ENCODE data around the gene SUCLG2. TPM values are rescaled to one million over a fixed set of nuclear protein-coding genes. Genes with fewer than 3 reads are reported as not detected.

The SUCLG2 gene
- total and polyA plus RNA-seq, 9 of the 15 experiments (the other 6 are each of a cell fraction or from before 2014, with no cell fraction given), result 10.1 to 41.4 (median 29.0) TPM

- WGBS (ENCODE audit: insufficient coverage, low coverage, missing lambda C conversion rate), result 83% methylated on average over 4 of the region's 4 CpGs
- H3K27ac ChIP-seq (ENCODE audit: extremely low read depth, low read depth, low read length), result no peak overlapping the region
- no peaks in the 10 kb centered on the region for H3K79me2 ChIP-seq (ENCODE audit: control insufficient read depth, insufficient read depth, low read length)
- H2AFZ ChIP-seq (ENCODE audit: low read depth, low read length), result no peak overlapping the region
- intact Hi-C loops (cut with micrococcal nuclease), result no loop called here
- BruUV-seq (replicated peaks), result no TSS peak
- POLR2A ChIA-PET, result no interaction called here
- H3K27me3 ChIP-seq (ENCODE audit: control insufficient read depth in 2 of 2, insufficient read depth in 2 of 2, low read length in 2 of 2), result no peaks in the 10 kb centered on the region
- no peak overlapping the region for H3K4me3 ChIP-seq
- no peaks in the 10 kb centered on the region for H3K9me3 ChIP-seq (replicated peaks; ENCODE audit: control insufficient read depth, insufficient read depth, low read depth, low read length)
- DNase-seq (ENCODE audit: extremely low read depth in 1 of 4, low spot score in 3 of 4), result no peak
- H3K4me2 ChIP-seq (ENCODE audit: insufficient read depth, low read length), result no peak overlapping the region
- H4K20me1 ChIP-seq (replicated peaks; ENCODE audit: control insufficient read depth, insufficient read depth, low read length), result no peaks in the 10 kb centered on the region
- CTCF ChIA-PET (ENCODE audit: low intra/inter-chr PET ratio), result no interaction called here
- no peak for TF ChIP-seq ZSCAN29 (IDR thresholded peaks at IDR 0.05)
- no peak for TF ChIP-seq PRDM10 (IDR thresholded peaks at IDR 0.05; ENCODE audit: partially characterized antibody)
- no peak for TF ChIP-seq ELK1 (CRISPR knock-in tag; IDR thresholded peaks at IDR 0.05)
- TF ChIP-seq NUFIP1 (IDR thresholded peaks at IDR 0.05; ENCODE audit: partially characterized antibody), result no peak
- TF ChIP-seq SPI1 (IDR thresholded peaks at IDR 0.05; ENCODE audit: borderline replicate concordance, low read depth, low read length), result no peak
- TF ChIP-seq SMARCA5 (IDR thresholded peaks at IDR 0.05), result no peak
- no peak for TF ChIP-seq DNMT1 (IDR thresholded peaks at IDR 0.05)
- TF ChIP-seq TFE3 (CRISPR knock-in tag; IDR thresholded peaks at IDR 0.05), result no peak
- TF ChIP-seq MAFF (IDR thresholded peaks at IDR 0.05; ENCODE audit: low read length), result no peak
- TF ChIP-seq CBFA2T3 (IDR thresholded peaks at IDR 0.05), result no peak
- TF ChIP-seq MTA1 (IDR thresholded peaks at IDR 0.05; ENCODE audit: borderline replicate concordance), result no peak
- TF ChIP-seq SAFB (IDR thresholded peaks at IDR 0.05; ENCODE audit: borderline replicate concordance, low read depth, low read length), result no peak
- TF ChIP-seq HNRNPLL (IDR thresholded peaks at IDR 0.05; ENCODE audit: low read depth, low read length, poor library complexity, severe bottlenecking), result no peak
- no peak for TF ChIP-seq SRF (CRISPR knock-in tag; IDR thresholded peaks at IDR 0.05)
- H3K9me1 ChIP-seq (ENCODE audit: control insufficient read depth, insufficient read depth, low read length), result no peaks in the 10 kb centered on the region
- no peak for FAIRE-seq
- H3K9ac ChIP-seq (ENCODE audit: insufficient read depth in 1 of 2, low read depth in 2 of 2, low read length in 2 of 2), result no peak overlapping the region
- no peaks in the 10 kb centered on the region; a peak in 2 of 5 replicates for H3K4me1 ChIP-seq (replicated peaks in 1 of 2; ENCODE audit: control insufficient read depth in 2 of 2, insufficient read depth in 2 of 2, low read length in 2 of 2)
- in situ Hi-C loops (cut with MboI), result no loop called here
- H3K36me3 ChIP-seq (ENCODE audit: control insufficient read depth, insufficient read depth, low read length), result no peaks in the 10 kb centered on the region
- no peak for ATAC-seq
These were observed 180.1 kb downstream of the SUCLG2 start for GRCh38 chr3:67474311-67474710.

All from K562 (cell line).